HG02610 (cell line): Measurements from ENCODE around the gene SESN3.
"Not testable (repeated sequence)": the region's sequence is repeated elsewhere in the genome, so short reads cannot be mapped to it uniquely, and the experiment has no call there.

Experiments
- ATAC-seq: cut with Tn5 transposase; IDR thresholded peaks from one replicate; pipeline ENCODE4 v1.9.1; 2021; ENCODE audit warnings: mild to moderate bottlenecking, moderate library complexity; ENCODE audit not compliant: unreplicated experiment

Gene SESN3, protein sequence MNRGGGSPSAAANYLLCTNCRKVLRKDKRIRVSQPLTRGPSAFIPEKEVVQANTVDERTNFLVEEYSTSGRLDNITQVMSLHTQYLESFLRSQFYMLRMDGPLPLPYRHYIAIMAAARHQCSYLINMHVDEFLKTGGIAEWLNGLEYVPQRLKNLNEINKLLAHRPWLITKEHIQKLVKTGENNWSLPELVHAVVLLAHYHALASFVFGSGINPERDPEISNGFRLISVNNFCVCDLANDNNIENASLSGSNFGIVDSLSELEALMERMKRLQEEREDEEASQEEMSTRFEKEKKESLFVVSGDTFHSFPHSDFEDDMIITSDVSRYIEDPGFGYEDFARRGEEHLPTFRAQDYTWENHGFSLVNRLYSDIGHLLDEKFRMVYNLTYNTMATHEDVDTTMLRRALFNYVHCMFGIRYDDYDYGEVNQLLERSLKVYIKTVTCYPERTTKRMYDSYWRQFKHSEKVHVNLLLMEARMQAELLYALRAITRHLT

GRCh38 chr11:95231127-95231880, at the start of gene SESN3:
Gene SESN3, minus strand, starts transcription at chr11:95231202. Its CDS starts 342 bp downstream, at chr11:95230860.
- ATAC-seq = peak; percentile 96

DNA sequence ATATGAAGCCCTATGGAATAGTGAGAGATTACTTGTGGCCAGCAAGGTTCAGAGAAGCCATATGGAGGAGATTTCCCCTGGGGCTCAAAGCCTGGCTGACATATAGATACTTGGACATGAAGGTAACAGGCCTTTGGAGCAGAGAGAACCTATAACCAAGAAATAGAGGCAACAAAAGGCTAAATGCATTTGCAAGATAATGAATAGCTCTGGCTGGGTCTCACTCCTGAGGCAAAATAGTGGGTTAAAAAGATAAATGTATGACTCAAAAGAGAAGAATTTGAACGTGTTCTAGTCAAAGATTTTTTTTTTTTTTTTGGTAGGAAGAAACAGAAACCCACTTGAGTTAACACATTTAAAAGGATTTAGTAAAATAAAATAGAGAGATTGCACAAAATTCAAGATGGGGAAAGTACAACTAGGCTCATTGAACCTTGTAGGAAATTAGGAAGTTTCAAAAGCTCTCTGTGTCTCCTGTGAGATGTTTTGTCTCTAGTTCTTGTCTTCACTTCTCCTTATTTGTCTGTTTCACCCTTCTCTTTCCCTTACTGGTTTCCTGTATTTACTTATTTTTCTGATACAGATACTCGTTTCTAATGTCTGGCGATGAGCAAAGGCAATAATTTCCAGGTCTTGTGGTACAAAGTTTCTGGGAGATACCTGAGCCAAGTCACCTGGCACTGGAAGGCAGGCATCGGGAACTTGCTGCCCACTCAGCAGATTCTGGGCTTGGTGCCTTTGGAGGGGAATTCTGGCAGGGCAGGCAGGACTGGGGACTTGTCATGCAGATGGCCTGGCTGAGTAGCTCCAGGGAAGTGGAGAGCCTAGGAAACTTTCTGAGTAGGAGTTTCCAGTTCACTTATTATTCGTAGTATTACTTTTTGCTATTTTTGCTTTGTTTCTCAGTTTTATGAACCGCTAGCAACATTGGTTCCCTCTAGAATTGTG, 49.2 kb upstream of the SESN3 start:
- peak; percentile 64 for ATAC-seq

DNA sequence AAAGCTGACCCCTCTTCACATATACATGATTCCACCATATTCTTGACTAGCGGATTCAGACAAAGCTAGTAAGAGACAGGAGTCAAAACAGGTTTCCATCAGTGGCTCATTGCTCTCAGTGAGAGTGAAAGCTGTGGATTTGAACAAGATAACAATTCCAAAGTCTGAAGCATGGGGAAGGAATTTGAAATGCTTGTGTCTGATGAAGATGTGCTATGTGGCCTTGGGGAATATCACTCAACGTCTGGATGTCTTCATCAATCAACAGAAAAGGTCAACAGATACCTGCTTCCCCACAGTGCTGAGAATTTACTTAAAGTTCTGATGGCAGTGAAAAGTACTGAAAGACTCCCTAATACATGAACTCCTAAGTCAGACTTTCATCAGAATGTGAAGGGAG, 46.9 kb upstream of the SESN3 start:
- ATAC-seq = no peak

- no peak for ATAC-seq
Measured at GRCh38 chr11:95276139-95276538, 45.1 kb upstream of the SESN3 start.

DNA sequence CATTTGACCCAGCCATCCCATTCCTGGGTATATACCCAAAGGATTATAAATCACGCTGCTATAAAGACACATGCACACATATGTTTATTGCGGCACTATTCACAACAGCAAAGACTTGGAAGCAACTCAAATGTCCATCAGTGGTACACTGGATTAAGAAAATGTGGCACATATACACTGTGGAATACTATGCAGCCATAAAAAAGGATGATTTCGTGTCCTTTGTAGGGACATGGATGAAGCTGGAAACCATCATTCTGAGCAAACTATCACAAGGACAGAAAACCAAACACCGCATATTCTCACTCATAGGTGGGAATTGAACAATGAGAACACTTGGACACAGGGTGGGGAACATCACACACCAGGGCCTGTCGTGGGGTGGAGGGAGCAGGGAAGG, 42.6 kb upstream of the SESN3 start:
- not testable (repeated sequence) for ATAC-seq

GRCh38 chr11:95269036-95269819, 38.2 kb upstream of the SESN3 start:
- no peak for ATAC-seq

DNA sequence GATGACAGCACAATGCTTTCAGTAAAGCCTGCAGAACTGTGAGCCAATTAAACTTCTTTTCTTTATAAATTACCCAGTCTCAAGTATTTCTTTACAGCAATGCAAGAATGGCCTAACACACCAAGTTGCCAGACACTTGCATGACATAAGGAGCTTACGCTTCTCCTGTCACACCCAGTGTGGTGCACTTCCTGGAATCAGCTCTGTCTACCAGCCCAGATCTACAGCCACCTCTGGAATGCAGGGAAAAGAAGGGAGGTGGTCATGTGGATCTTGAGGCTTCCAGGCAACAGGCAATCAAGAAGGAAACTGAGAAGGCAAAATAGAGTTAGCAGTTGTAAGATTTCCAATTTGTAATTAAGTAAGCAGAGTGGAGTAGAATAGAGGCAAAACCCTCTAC, 37.4 kb upstream of the SESN3 start:
- ATAC-seq = no peak

- no peak for ATAC-seq
Measured at GRCh38 chr11:95267601-95268213, 36.7 kb upstream of the SESN3 start.

- ATAC-seq = no peak
Measured at GRCh38 chr11:95266751-95267374, 35.9 kb upstream of the SESN3 start.

- ATAC-seq = no peak
Measured at GRCh38 chr11:95264881-95265280, 33.9 kb upstream of the SESN3 start.

- no peak for ATAC-seq
Measured at GRCh38 chr11:95262994-95263765, 32.2 kb upstream of the SESN3 start.

DNA sequence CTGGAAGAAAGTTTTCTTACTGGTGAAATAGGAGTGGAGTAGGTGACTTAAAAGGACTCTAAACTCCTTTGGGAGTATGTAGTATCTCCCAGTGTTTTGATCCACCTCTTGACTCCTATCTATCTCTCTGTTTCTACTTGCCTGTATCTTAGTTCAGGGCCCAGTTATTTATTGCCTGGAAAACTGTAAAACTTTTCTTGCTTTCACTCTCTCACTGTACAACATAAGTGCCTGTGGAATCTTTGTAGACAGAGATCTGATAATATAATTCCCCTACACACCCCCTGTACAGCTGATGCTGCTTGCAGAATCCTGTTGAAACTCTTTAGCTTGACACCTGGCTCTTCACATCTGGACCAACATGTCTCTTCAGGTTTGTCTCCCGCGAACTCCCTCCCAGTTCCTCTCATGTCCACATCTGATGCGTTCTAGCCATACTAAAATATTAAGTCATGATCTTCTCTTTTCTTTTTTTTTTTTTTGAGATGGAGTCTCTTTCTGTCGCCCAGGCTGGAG, 26.5 kb upstream of the SESN3 start:
- ATAC-seq = no peak

- no peak for ATAC-seq
Measured at GRCh38 chr11:95256321-95256779, 25.3 kb upstream of the SESN3 start.

DNA sequence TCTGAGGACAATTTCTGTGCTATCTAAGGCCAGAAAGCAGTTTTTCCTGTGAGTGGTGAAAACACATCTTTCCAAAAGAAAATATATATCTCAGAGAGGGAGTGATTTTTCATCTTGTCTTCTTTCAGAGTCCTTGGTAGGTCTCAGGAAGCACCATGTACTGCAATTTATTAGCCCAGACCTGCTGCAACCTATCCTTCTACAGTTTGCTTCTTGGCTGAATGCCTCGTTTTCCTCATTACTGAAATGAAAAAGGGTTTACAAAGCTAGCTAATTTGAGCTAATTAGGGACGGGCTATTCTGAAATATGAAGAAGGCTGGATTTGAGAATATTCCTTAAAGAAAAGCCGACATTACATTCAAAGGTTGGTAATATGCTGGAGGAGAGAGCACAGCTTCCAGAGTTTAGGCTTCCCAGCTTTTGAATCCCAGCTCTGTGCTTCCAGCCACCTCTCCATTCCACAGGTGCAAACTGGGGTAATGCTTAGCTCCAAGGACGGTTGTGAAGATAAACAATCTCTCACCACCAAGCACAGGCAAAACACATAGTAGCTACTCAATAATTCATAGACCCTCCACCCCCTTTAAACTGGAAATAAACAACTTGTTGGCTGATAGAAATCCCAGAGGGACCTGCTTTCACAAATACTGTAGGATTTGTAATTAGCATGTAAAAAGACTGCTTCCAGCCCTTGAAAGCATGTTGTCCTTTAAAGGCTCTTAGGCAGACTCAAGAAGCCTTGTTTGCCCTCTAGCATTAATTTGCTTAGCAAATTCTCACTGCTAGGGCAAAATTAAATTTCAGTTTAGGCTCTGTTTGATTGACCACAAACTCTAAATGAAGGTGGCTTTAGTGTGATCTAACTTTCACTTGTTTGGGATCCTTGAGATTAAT, 24.5 kb upstream of the SESN3 start:
- no peak for ATAC-seq

DNA sequence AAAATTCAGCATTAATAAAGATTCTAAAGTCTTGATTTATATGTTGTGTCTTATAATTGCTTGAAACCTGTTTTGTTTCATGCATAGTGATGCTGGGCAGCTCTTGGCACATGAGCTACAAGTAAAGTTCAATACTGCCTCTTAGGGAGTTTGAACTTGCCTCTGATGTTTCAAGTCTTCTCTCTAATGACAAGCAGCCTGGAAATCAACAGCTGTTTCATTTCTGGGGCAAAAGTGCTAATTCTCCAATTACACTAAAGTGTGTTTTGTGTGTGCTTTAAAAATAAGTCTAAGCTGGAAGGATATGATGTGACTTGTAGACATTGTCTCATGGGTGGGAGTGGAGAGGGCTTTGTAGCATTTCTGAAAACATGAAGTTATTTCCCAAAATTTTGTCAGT, 23.7 kb upstream of the SESN3 start:
- peak; percentile 10 for ATAC-seq

GRCh38 chr11:95254131-95254704, 23.2 kb upstream of the SESN3 start:
- peak; percentile 100 for ATAC-seq

DNA sequence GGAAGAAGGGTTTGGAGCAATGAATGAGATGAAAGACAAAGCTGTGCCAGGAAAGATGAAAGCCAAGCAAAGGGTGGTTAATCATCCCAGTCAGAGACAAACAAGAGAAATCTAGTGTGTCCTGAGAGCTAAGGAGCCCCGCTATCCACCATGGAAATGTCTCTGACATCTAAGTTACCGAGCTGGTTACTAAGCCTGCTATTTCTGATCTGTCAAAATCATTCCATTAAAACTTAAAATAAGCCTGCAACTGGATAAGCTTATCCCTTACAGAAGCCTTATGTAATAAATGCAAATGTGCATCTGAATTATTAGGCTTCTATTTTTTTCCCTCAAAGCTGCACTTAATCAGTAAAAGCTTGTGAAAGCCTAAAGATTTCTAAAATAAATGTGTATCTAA, 22.1 kb upstream of the SESN3 start:
- no peak for ATAC-seq
